Neural crest cell (in vitro differentiated cells): ENCODE measurements around the gene NPTN. TPM values are rescaled to one million over a fixed set of nuclear protein-coding genes. Genes with fewer than 3 reads are reported as not detected.
A peak's percentile ranks its signal among the peaks of the same experiment; 100 is the strongest.

ENCODE experiments used
- DNase-seq: peaks from one replicate; pipeline ENCODE4 v3.0.0; 2021; ENCODE audit warnings: low read depth, mixed read lengths, low spot score
- H3K27ac Mint-ChIP-seq: one replicate; pipeline ENCODE4 v1.8.0; 2021; ENCODE audit warnings: mild to moderate bottlenecking, mixed read lengths; ENCODE audit not compliant: unreplicated experiment
- H3K27me3 Mint-ChIP-seq: 2 replicates; pipeline ENCODE4 v1.8.0; 2021; ENCODE audit warnings: low read depth, mild to moderate bottlenecking, mixed read lengths
- H3K36me3 Mint-ChIP-seq: 2 replicates; pipeline ENCODE4 v1.8.0; 2021; ENCODE audit warnings: low read depth, mild to moderate bottlenecking, mixed read lengths
- H3K4me1 Mint-ChIP-seq: 2 replicates; pipeline ENCODE4 v1.8.0; 2021; ENCODE audit warnings: mixed read lengths
- H3K4me3 Mint-ChIP-seq: one replicate; pipeline ENCODE4 v1.8.0; 2021; ENCODE audit warnings: mild to moderate bottlenecking, mixed read lengths
- H3K9me3 Mint-ChIP-seq: 2 replicates; pipeline ENCODE4 v1.8.0; 2021; ENCODE audit warnings: mixed read lengths
- CTCF ChIP-seq: fragments of 200-600 bp; sonication (generic); conservative IDR thresholded peaks from 2 replicates; pipeline ENCODE4 v1.5.0; 2021; ENCODE audit warnings: antibody characterized with exemption, mild to moderate bottlenecking
- long read RNA-seq: library from polyadenylated mRNA; unstranded; transcript quantifications from one replicate; pipeline ENCODE4 v2.0.0, GENCODE V29; 2020
- total RNA-seq: library from RNA; stranded (reverse); gene quantifications from 2 replicates; pipeline ENCODE4 v1.2.1, GENCODE V29; 2021

NPTN gene
- 51.0 and 54.9 TPM in 2 replicates for total RNA-seq
- long read RNA-seq, partial matches to known transcripts: 2 of 9 reads
- long read RNA-seq, other reads (novel, unspliced or antisense): 2 of 9 reads

DNA sequence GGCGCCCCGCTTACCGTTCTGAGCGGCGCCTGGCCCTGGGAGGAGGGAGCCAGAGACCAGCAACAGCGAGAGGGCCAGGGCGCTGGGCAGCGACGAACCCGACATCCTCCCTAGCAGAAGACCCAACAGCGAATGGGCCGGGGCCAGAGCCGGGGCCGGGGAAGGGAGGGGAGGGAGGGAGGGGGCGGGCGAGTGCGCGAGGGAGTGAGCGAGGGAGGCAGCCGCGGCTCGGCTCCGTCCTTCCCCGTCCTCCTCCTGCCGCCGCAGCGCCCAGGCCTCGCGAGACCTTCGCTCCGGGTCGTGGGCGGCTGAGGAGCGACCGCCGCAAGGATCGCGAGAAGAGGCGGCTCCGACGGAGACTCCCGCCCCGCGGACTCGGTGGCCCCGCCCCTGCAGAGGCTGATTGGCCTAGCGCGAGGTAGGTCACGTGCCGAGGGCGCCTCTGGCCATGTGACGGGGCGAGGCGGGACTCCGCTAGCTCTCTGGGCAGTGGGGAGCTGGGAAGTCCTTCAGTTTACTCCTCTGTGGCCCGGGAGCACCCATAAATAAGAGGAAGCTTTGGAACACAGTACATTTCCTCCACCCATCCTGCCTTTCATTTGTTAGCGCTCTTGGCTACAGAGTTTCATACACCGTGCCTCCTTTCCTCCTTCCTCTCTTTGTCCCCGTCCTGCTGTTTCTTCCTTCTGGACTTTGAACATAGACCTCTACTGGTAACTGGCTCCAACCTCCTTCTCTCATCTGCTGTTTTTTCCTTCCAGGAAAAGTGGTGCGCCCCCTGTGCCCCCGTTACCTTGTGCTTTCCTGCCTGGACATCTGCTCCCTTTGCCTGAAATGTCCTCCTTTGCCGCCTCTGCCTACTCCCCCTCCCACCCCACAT lies at the start of gene NPTN:
Gene NPTN (minus strand): TSS at position 279 of the 880 bp plus-strand sequence. CDS start 174 bp downstream, at position 105.
- Mint-ChIP-seq H3K27ac (peak within 1 kb of the TSS; percentile 95), H3K9me3 (no peaks in the 10 kb centered on the region), H3K27me3 (peaks cover 19% of the 10 kb centered on the region), H3K36me3 (no peaks in the 10 kb centered on the region), H3K4me1 (peaks cover 44% of the 10 kb centered on the region), H3K4me3 (peak within 1 kb of the TSS; percentile 96)
- peak; percentile 97 for DNase-seq
- no peak for TF ChIP-seq CTCF

GRCh38 chr15:73682600-73683090 lies 49.5 kb upstream of the NPTN start:
- no peak for DNase-seq
- Mint-ChIP-seq H3K4me3 (peak overlapping the region; percentile 98), H3K4me1 (peaks cover 30% of the 10 kb centered on the region), H3K27ac (no peak overlapping the region), H3K36me3 (no peaks in the 10 kb centered on the region), H3K27me3 (peaks cover 5% of the 10 kb centered on the region), H3K9me3 (no peaks in the 10 kb centered on the region)
- no peak for TF ChIP-seq CTCF

- H3K4me3 Mint-ChIP-seq: peak overlapping the region; percentile 48
- no peak for TF ChIP-seq CTCF
- H3K9me3 Mint-ChIP-seq: no peaks in the 10 kb centered on the region
- H3K27ac Mint-ChIP-seq: no peak overlapping the region
- H3K4me1 Mint-ChIP-seq: peaks cover 29% of the 10 kb centered on the region
- DNase-seq: no peak
- no peaks in the 10 kb centered on the region for H3K36me3 Mint-ChIP-seq
- peaks cover 5% of the 10 kb centered on the region for H3K27me3 Mint-ChIP-seq
These were observed 48.8 kb upstream of the NPTN start for GRCh38 chr15:73681856-73682599.

- H3K4me3 Mint-ChIP-seq: peak overlapping the region; percentile 64
- no peak for TF ChIP-seq CTCF
- H3K4me1 Mint-ChIP-seq: peaks cover 20% of the 10 kb centered on the region
- H3K36me3 Mint-ChIP-seq: no peaks in the 10 kb centered on the region
- H3K27me3 Mint-ChIP-seq: peaks cover 5% of the 10 kb centered on the region
- no peak overlapping the region for H3K27ac Mint-ChIP-seq
- H3K9me3 Mint-ChIP-seq: no peaks in the 10 kb centered on the region
- no peak for DNase-seq
These were observed 47.9 kb upstream of the NPTN start for GRCh38 chr15:73681063-73681462.

DNA sequence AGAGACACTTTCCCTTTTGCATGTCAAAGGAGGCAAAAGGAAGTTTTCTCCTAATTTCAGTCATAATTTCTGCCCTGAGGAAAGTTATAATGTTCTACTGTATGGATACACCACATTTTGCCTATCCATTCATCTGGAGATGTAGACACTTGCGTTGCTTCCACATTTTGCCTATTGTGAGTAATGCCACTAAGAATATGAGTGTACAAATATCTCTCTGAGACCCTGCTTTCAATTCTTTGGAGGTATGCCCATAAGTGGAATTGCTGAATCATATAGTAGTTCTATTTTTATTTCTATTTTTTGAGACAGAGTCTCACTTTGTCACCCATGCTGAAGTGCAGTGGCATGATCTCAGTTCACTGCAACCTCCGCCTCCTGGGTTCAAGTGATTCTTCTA lies 47.4 kb upstream of the NPTN start:
- H3K27me3 Mint-ChIP-seq: peaks cover 5% of the 10 kb centered on the region
- H3K27ac Mint-ChIP-seq: no peak overlapping the region
- TF ChIP-seq CTCF: no peak
- H3K36me3 Mint-ChIP-seq: no peaks in the 10 kb centered on the region
- H3K4me1 Mint-ChIP-seq: peaks cover 15% of the 10 kb centered on the region
- DNase-seq: no peak
- no peak overlapping the region for H3K4me3 Mint-ChIP-seq
- no peaks in the 10 kb centered on the region for H3K9me3 Mint-ChIP-seq
